ENCODE data around the gene COL18A1. TPM values are rescaled to one million over a fixed set of nuclear protein-coding genes. Genes with fewer than 3 reads are reported as not detected.

Gene COL18A1
- polyA plus RNA-seq, 1 of the 3 experiments (the other 2 are of a cell fraction) = 118 TPM

- Histone ChIP-seq H3K36me3 (replicated peaks in 1 of 2; ENCODE audit: control insufficient read depth in 1 of 2, insufficient read depth in 2 of 2, low read length in 1 of 2) (peaks cover 0 to 9% of the 10 kb centered on the region in 2 experiments), H3K9ac (no peak overlapping the region), H2AFZ (ENCODE audit: low read depth) (no peak overlapping the region), H3K9me2 (no peaks in the 10 kb centered on the region), H3K4me2 (no peak overlapping the region), H3K9me3 (no peaks in the 10 kb centered on the region; the same call in 1 of the 2 replicates), H3K27ac (ENCODE audit: low read depth in 2 of 2, low read length in 1 of 2) (no peak overlapping the region), H3F3A (replicated peaks; ENCODE audit: insufficient read depth) (no peaks in the 10 kb centered on the region), H3K79me2 (ENCODE audit: insufficient read depth) (no peaks in the 10 kb centered on the region), H3K27me3 (ENCODE audit: insufficient read depth) (no peaks in the 10 kb centered on the region), H3K4me1 (ENCODE audit: control insufficient read depth in 1 of 2, insufficient read depth in 2 of 2, low read depth in 1 of 2, low read length in 1 of 2) (peaks cover 9 to 13% of the 10 kb centered on the region in 2 experiments; a peak in 3 of 4 replicates), H4K20me1 (ENCODE audit: insufficient read depth) (no peaks in the 10 kb centered on the region), H3K4me3 (ENCODE audit: low read depth in 2 of 2, low read length in 1 of 2) (no peak overlapping the region)
- 97% methylated on average over 5 of the region's 5 CpGs for WGBS (ENCODE audit: low lambda C conversion rate)
- DNase-seq = no peak
- ChIA-PET CTCF (no interaction called here), POLR2A (no interaction called here)
- TF ChIP-seq CTCF (IDR thresholded peaks at IDR 0.05) = no peak
- no peak for TF ChIP-seq PBX3 (IDR thresholded peaks at IDR 0.05)
- TF ChIP-seq REST (IDR thresholded peaks at IDR 0.05; ENCODE audit: low read depth, low read length) = no peak
- TF ChIP-seq TEAD4 (IDR thresholded peaks at IDR 0.05; ENCODE audit: borderline replicate concordance, insufficient read depth) = no peak
- no peak for TF ChIP-seq TAF1 (IDR thresholded peaks at IDR 0.05; ENCODE audit: borderline replicate concordance, low read depth, low read length)
- no peak for TF ChIP-seq SMC3 (IDR thresholded peaks at IDR 0.05; ENCODE audit: low read depth, low read length)
- TF ChIP-seq YY1 (IDR thresholded peaks at IDR 0.05; ENCODE audit: low read depth) = no peak
- TF ChIP-seq ELF1 (IDR thresholded peaks at IDR 0.05) = no peak
- no peak for TF ChIP-seq MAX (IDR thresholded peaks at IDR 0.05; ENCODE audit: low read depth)
- no peak for TF ChIP-seq FOXM1 (IDR thresholded peaks at IDR 0.05; ENCODE audit: low read depth)
- no peak for TF ChIP-seq NFIC (IDR thresholded peaks at IDR 0.05; ENCODE audit: borderline replicate concordance)
- no peak for TF ChIP-seq USF2 (IDR thresholded peaks at IDR 0.05; ENCODE audit: borderline replicate concordance, low read depth, low read length)
Measured at GRCh38 chr21:45371655-45372054, 33.3 kb upstream of the COL18A1 start.
